SK-N-MC (cell line): ENCODE results near the gene MINDY3.

Source experiments
- DNase-seq: peaks from one replicate; pipeline ENCODE4 v3.0.0-alpha.2; 2011; ENCODE audit warnings: low read depth, low spot score
- H3K27ac ChIP-seq: fragments of 200-600 bp; sonication (generic); 2 replicates; pipeline ENCODE4 v1.5.1; 2016; ENCODE audit warnings: mixed run types
- H3K36me3 ChIP-seq: fragments of 200-600 bp; sonication (generic); 2 replicates; pipeline ENCODE4 v1.6.1; 2017; ENCODE audit warnings: antibody characterized with exemption, low read length, mixed read lengths; ENCODE audit not compliant: insufficient read depth
- H3K4me3 ChIP-seq: fragments of 200-600 bp; sonication (generic); 2 replicates; pipeline ENCODE4 v1.5.1; 2016
- H3K9ac ChIP-seq: fragments of 200-600 bp; sonication (generic); 2 replicates; pipeline ENCODE4 v1.8.0; 2017; ENCODE audit warnings: mixed run types, mixed read lengths; ENCODE audit not compliant: insufficient read length
- H3K9me3 ChIP-seq: fragments of 200-600 bp; sonication (generic); 2 replicates; pipeline ENCODE4 v1.6.1; 2017; ENCODE audit warnings: low read depth, mild to moderate bottlenecking, antibody characterized with exemption, low read length, moderate library complexity, mixed read lengths
- EZH2 ChIP-seq: fragments of 200-600 bp; sonication (generic); IDR thresholded peaks from one replicate; pipeline ENCODE4 v1.6.1; 2017; ENCODE audit warnings: antibody characterized with exemption
- FOXP2 ChIP-seq: optimal IDR thresholded peaks from 2 replicates; pipeline ENCODE3; 2011; ENCODE audit warnings: mild to moderate bottlenecking, moderate library complexity; ENCODE audit not compliant: insufficient read depth; ENCODE audit errors: extremely low read length, control extremely low read depth
- POLR2AphosphoS5 ChIP-seq: IDR thresholded peaks from 2 replicates; pipeline ENCODE4 v1.6.1; 2012; ENCODE audit warnings: mild to moderate bottlenecking, low read depth, low read length, borderline replicate concordance

MINDY3 gene

GRCh38 chr10:15760681-15761080, 99.6 kb downstream of the MINDY3 start:
- H3K36me3 ChIP-seq: no peaks in the 10 kb centered on the region
- no peak overlapping the region for H3K27ac ChIP-seq
- H3K4me3 ChIP-seq: no peak overlapping the region
- no peak overlapping the region for H3K9ac ChIP-seq
- TF ChIP-seq POLR2AphosphoS5: no peak
- no peak for TF ChIP-seq EZH2
- TF ChIP-seq FOXP2: no peak
- H3K9me3 ChIP-seq: no peaks in the 10 kb centered on the region
- DNase-seq: no peak

- TF ChIP-seq EZH2 (no peak), POLR2AphosphoS5 (no peak), FOXP2 (no peak)
Measured at GRCh38 chr10:15759265-15759664, 101.0 kb downstream of the MINDY3 start.

GRCh38 chr10:15758618-15759017, 101.7 kb downstream of the MINDY3 start:
- Histone ChIP-seq H3K36me3 (no peaks in the 10 kb centered on the region), H3K9ac (no peak overlapping the region), H3K9me3 (no peaks in the 10 kb centered on the region), H3K4me3 (no peak overlapping the region), H3K27ac (no peak overlapping the region)
- TF ChIP-seq EZH2: no peak
- TF ChIP-seq FOXP2: no peak
- TF ChIP-seq POLR2AphosphoS5: no peak
- DNase-seq: no peak

More at GRCh38 chr10:15759265-15759664, 101.0 kb downstream of the MINDY3 start:
- Histone ChIP-seq H3K4me3 (no peak overlapping the region), H3K36me3 (no peaks in the 10 kb centered on the region), H3K9me3 (no peaks in the 10 kb centered on the region), H3K27ac (no peak overlapping the region), H3K9ac (no peak overlapping the region)
- DNase-seq: no peak

GRCh38 chr10:15754937-15755336, 105.4 kb downstream of the MINDY3 start:
- DNase-seq: no peak
- H3K9ac ChIP-seq: no peak overlapping the region
- H3K36me3 ChIP-seq: no peaks in the 10 kb centered on the region
- no peak overlapping the region for H3K4me3 ChIP-seq
- H3K9me3 ChIP-seq: no peaks in the 10 kb centered on the region
- H3K27ac ChIP-seq: no peak overlapping the region
- no peak for TF ChIP-seq POLR2AphosphoS5
- no peak for TF ChIP-seq FOXP2
- no peak for TF ChIP-seq EZH2

GRCh38 chr10:15751046-15751445, 109.3 kb downstream of the MINDY3 start:
- no peak for DNase-seq
- no peak overlapping the region for H3K9ac ChIP-seq
- H3K27ac ChIP-seq: no peak overlapping the region
- TF ChIP-seq POLR2AphosphoS5 (no peak), EZH2 (no peak), FOXP2 (no peak)
- H3K36me3 ChIP-seq: no peaks in the 10 kb centered on the region
- H3K9me3 ChIP-seq: no peaks in the 10 kb centered on the region
- no peak overlapping the region for H3K4me3 ChIP-seq

GRCh38 chr10:15748126-15748525, 112.2 kb downstream of the MINDY3 start:
- Histone ChIP-seq H3K9me3 (no peaks in the 10 kb centered on the region), H3K36me3 (no peaks in the 10 kb centered on the region), H3K9ac (no peak overlapping the region), H3K4me3 (no peak overlapping the region), H3K27ac (no peak overlapping the region)
- DNase-seq: no peak
- TF ChIP-seq EZH2 (no peak), POLR2AphosphoS5 (no peak), FOXP2 (no peak)

GRCh38 chr10:15747632-15748031, 112.7 kb downstream of the MINDY3 start:
- no peak overlapping the region for H3K4me3 ChIP-seq
- no peaks in the 10 kb centered on the region for H3K9me3 ChIP-seq
- H3K36me3 ChIP-seq: no peaks in the 10 kb centered on the region
- H3K27ac ChIP-seq: no peak overlapping the region
- H3K9ac ChIP-seq: no peak overlapping the region
- DNase-seq: no peak
- no peak for TF ChIP-seq EZH2
- TF ChIP-seq POLR2AphosphoS5: no peak

- Histone ChIP-seq H3K4me3 (no peak overlapping the region), H3K9ac (no peak overlapping the region), H3K9me3 (no peaks in the 10 kb centered on the region), H3K27ac (no peak overlapping the region), H3K36me3 (no peaks in the 10 kb centered on the region)
- TF ChIP-seq FOXP2: no peak
- TF ChIP-seq POLR2AphosphoS5: no peak
- no peak for TF ChIP-seq EZH2
- DNase-seq: no peak
Measured at GRCh38 chr10:15745751-15746150, 114.6 kb downstream of the MINDY3 start.

GRCh38 chr10:15744217-15744865, 116.0 kb downstream of the MINDY3 start:
- no peak for DNase-seq
- TF ChIP-seq FOXP2 (no peak), EZH2 (no peak), POLR2AphosphoS5 (no peak)
- Histone ChIP-seq H3K4me3 (no peak overlapping the region), H3K36me3 (no peaks in the 10 kb centered on the region), H3K9ac (no peak overlapping the region), H3K9me3 (no peaks in the 10 kb centered on the region), H3K27ac (no peak overlapping the region)
